AG20443 (cell line): ENCODE measurements around the gene CHD6.
A peak's percentile ranks its signal among the peaks of the same experiment; 100 is the strongest.

Experiments
- DNase-seq: peaks from one replicate; pipeline ENCODE4 v3.0.0; 2012; ENCODE audit warnings: low spot score, mixed read lengths

The CHD6 gene

DNA sequence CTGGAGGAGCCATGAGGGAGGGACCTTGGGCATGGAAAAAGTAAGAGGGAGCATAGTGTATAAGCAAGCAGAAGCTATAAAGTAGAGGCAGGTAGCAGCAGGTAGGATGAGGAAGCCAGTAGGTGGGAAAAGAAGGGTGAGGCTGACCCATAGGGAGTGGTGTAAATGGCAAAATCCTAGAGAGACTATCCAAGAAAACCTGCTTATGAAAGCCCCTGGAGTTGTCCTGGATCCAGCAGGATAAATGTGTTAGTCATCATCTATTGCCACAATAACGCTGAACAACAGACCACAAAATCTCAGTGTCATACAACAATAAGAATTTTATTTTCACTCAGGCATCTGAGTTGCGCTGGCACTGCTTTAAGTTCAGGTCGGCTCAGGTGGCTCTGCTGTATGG is 30.2 kb downstream of the CHD6 start:
- DNase-seq: peak; percentile 86

DNA sequence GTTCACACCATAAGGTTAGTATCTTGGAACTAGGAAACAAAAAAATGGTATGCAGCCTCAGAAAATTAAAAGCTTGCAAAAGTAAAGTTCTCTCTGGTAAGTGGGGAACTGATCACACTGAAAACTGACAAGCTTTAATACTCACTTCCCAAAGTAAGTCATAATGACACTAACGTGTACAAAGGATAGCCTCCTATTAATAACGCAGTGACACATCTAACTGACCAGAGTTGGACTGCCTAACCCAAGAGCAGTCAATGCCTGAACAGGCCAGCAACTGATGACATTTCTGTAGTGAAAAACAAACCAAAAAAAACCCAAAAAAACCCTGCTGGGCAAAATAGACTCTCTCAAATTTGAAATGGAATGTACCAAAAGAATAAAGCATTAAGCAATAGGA is 30.7 kb downstream of the CHD6 start:
- peak; percentile 20 for DNase-seq

GRCh38 chr20:41586772-41587171 is 31.4 kb downstream of the CHD6 start:
- DNase-seq: no peak

DNA sequence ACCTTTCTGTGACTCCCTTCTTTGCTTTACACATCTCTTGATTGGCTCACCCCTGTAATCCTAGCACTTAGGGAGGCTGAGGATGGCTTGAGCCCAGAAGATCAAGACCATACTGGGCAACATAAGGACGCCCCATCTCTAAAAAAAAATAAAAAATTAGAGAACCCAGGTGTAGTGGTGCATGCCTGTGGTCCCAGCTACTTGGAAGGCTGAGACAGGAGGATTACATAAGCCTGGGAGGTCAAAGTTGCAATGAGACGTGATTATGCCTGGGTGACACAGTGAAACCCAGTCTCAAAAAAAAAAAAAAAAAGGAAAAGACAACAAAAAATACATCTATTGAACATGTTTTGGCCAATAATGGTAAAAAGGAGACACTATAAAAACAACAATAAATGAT is 37.8 kb downstream of the CHD6 start:
- no peak for DNase-seq

- no peak for DNase-seq
These were observed 40.8 kb downstream of the CHD6 start for GRCh38 chr20:41577129-41578009.

GRCh38 chr20:41575412-41575811 is 42.8 kb downstream of the CHD6 start:
- no peak for DNase-seq

DNA sequence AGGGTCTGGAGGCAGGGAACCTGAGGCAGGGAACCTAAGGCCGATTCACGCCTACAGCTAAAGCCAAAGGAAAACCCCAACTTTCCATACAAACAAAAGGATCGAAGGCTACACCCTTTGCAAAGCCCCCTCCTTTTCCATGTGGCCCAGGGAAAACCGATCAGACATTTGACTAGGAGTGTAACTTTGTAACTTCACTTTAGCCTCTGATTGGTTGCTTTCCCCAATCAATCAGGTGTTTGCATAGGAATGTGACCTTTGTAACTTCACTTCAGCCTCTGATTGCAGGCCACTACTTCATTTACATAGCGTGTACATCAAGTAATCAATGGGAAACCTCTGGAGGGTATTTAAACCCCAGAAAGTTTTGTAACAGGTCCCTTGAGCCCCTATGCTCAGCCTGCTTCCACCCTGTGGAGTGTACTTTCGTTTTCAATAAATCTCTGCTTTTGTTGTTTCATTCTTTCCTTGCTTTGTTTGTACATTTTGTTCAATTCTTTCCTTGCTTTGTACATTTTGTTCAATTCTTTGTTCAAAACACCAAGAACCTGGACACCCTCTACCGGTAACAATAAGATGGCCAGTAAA is 43.3 kb downstream of the CHD6 start:
- no peak for DNase-seq

GRCh38 chr20:41573955-41574354 is 44.2 kb downstream of the CHD6 start:
- DNase-seq: no peak

DNA sequence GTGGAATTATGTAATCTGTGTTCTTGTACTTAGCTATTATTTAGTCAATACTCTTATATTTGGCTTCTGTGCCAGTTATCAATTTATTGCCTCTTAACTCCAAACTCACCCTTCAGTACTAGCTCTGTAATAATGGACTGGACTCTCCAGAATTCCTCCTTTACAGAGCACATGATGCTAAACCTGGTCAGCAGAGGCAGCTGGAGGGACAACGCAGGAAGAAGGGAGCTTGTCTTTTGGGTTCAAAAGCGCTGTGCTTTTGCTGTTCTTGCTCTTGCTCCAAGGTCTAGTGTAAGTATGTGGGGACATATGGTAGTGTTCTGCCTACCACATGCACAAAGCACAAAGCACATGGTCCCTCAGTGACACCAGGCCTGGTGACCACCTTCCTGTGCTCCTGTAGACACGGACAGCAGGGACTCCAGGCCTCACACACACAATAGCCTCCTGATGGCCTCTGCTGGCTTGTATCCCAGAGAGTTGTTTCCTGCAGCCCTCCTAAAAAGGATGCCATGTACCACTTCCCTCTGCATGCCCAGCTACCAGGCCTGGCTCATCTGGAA is 46.1 kb downstream of the CHD6 start:
- DNase-seq: no peak

DNA sequence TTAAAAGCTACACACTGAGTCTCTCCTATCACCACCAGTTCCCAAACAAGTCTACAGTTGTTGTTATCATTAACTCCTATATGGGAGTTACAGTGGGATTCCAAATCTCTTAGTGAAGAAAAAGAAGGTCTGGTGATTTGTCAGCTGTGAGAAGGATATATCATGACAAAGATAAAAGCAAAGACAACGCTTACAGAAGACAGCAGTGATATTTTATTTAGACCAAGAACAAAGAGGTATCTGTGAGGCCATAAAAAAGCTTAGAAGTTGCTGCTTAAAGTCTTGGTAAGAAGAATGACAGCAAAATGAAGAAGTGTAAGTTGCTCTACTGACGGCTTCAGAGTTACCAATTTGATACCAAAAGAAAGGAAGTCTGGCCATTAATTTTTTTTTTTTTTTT is 47.2 kb downstream of the CHD6 start:
- DNase-seq: no peak

GRCh38 chr20:41570557-41570956 is 47.6 kb downstream of the CHD6 start:
- DNase-seq: no peak

DNA sequence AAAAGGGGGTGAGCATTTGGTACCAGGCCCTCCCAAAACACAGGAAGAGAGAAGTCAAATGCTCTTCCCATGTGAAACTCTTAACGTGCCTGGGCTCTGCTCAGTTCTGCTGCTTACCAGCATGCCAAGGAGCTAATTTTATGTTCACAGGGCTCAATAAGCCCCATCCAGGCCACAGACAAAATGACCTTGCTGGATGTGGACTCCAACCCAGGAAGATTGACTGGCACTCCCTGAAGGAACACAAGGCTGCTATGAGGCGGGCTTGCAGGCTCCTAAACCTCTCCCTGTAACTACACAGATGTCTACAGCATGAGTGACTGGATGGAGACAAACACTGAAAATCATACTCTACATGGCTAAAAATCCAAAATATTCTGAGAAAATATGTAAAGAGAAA is 50.6 kb downstream of the CHD6 start:
- DNase-seq: no peak

DNA sequence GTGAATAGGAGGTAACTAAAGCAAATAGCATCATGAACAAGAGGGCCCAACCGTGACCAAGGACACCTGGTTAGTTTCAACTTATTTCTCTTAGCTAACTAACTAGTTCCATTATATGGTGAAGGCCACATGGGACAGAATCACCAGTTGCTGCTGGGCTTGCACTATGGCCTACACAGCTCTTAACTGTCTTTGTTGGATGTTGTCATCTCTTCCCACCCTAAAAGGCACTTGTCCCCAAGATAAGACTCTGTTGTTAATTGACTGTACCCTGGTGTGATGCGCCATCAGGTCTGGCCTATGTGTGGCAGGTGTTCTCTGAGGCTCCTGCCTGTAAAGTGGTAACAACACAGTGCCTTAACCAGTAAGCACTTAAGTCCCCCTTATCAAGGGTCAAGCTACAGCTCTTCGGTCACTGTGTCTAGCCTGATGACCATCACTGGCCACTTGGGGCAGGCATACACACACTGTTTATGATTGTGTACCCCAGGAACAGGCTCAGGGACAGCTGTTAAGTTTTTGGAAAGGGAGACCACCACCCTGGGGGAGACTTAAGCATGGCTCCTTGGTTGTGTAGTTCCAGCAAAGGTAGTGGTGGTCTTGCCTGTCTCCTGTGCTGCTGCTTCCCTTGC is 51.2 kb downstream of the CHD6 start:
- no peak for DNase-seq

GRCh38 chr20:41563087-41563486 is 55.1 kb downstream of the CHD6 start:
- DNase-seq: no peak

- DNase-seq: no peak
These were observed 57.2 kb downstream of the CHD6 start for GRCh38 chr20:41560970-41561369.

GRCh38 chr20:41559658-41560057 is 58.5 kb downstream of the CHD6 start:
- no peak for DNase-seq

GRCh38 chr20:41553142-41553879 is 64.9 kb downstream of the CHD6 start:
- no peak for DNase-seq

DNA sequence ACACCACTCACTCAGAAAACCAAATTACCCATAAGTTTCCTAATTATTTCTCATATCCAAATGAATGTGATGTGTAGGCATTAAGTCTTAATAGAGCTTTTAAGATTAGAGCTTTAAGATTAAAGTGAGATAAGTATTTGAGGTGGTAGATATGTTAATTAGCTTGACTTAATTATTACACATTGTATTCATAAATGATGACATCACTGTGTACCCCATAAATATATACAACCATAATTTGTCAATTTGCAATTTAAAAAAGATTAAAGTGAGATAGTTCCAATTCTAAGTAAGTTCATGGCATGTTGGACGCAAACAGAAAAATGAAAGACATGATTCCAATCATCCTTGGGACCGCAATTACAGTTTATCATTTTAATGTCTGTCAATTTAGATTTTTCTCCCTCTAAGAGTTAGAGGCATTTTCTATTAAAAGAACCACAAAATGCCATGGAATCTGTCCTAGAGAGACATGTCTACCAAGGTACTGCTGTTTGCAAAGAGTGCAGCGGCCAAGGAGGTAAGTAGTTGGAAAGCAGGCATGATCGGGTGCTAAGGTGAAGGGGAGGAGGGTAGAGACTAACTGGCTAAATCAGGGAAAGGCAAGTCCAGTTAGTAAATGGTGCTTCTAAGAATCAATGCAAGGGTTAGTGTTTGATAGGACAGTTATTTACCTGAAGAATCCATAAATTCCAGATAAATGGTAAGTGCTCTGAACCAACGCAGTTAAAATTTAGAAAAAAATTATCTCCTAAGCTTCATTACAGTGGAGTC is 65.7 kb downstream of the CHD6 start:
- no peak for DNase-seq

DNA sequence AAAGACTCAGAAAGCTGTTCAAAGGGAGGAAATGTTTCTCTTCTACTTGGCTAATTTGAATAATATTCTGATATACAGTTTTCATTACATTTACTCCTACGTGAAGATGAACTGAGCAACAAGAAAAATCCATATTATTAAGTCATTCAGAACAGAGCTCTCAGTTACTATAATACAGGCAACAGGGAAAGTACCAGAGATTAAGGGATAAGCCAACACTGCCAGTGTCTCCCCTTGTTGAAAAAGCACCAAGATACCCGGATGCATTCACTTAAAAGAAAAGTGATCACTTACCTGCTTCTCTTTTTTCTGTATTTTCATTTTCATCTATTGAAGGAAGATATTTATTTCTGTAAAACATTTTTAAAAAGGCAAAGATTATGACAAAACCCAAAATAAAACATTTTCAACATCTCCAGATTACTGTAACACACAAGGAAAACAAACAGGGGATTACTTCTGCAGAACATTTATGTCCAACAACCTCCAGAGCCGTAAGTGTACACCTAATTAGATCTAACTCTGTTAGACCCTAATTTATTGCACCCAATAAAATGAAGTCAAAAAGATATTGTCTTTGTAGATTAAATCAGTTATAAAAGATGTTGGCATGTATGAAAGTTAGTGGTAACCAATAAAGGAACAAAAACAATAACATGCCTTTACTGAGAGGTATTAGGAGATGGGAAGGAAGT is 67.0 kb downstream of the CHD6 start:
- no peak for DNase-seq

GRCh38 chr20:41547221-41547620 is 71.0 kb downstream of the CHD6 start:
- no peak for DNase-seq

DNA sequence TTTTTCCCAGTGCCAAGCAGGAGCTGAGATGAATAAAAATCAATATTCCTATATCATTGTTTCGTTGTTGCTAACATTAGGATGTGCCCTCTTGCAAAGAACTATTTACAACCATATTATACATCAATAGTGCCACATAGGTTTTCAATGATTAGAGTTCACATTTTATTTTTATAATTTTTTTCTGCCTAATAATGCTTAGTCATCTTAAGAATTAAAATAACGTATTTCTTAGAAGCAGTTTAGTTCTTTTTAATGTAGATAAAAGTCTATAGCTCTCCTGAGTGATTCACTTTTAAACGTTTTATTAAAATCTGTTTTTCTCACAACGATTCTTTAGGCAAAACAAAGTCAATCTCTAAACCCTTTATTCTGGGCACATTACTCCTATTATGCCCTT is 71.6 kb downstream of the CHD6 start:
- no peak for DNase-seq
